Endodermal cell (in vitro differentiated cells): ENCODE results near the gene ADAMTS7. TPM values are rescaled to one million over a fixed set of nuclear protein-coding genes. Genes with fewer than 3 reads are reported as not detected.
"Not testable (repeated sequence)": the region's sequence is repeated elsewhere in the genome, so short reads cannot be mapped to it uniquely, and the experiment has no call there.

Experiments
- DNase-seq: peaks from one replicate; pipeline ENCODE4 v3.0.0-alpha.2; 2017
- H3K27ac ChIP-seq: 2 replicates; pipeline ENCODE4 v1.5.1; 2013; ENCODE audit warnings: mild to moderate bottlenecking, low read depth, low read length, moderate library complexity
- H3K27me3 ChIP-seq: 2 replicates; pipeline ENCODE4 v1.6.1; 2013; ENCODE audit warnings: mild to moderate bottlenecking, low read length, moderate library complexity; ENCODE audit not compliant: insufficient read depth, control insufficient read depth, poor library complexity, severe bottlenecking
- H3K36me3 ChIP-seq: 2 replicates; pipeline ENCODE4 v1.7.0; 2013; ENCODE audit warnings: mild to moderate bottlenecking, low read length, moderate library complexity; ENCODE audit not compliant: control insufficient read depth, insufficient read depth
- H3K4me1 ChIP-seq: one replicate; pipeline ENCODE4 v1.7.0; 2013; ENCODE audit warnings: low read length; ENCODE audit not compliant: control insufficient read depth, insufficient read depth
- H3K4me3 ChIP-seq: 2 replicates; pipeline ENCODE4 v1.5.1; 2013; ENCODE audit warnings: mild to moderate bottlenecking, low read length, moderate library complexity
- H3K9ac ChIP-seq: 2 replicates; pipeline ENCODE4 v1.6.1; 2013; ENCODE audit warnings: mild to moderate bottlenecking, low read length, moderate library complexity; ENCODE audit not compliant: poor library complexity, severe bottlenecking; ENCODE audit errors: extremely low read depth
- H3K9me3 ChIP-seq: 2 replicates; pipeline ENCODE4 v1.6.1; 2013; ENCODE audit warnings: mild to moderate bottlenecking, low read length, moderate library complexity; ENCODE audit not compliant: control insufficient read depth
- H3K27ac Mint-ChIP-seq: 2 replicates; pipeline ENCODE4 v1.8.0; 2020; ENCODE audit warnings: mixed read lengths
- H3K27me3 Mint-ChIP-seq: 2 replicates; pipeline ENCODE4 v1.8.0; 2021; ENCODE audit warnings: mild to moderate bottlenecking, mixed read lengths; ENCODE audit not compliant: insufficient read depth
- H3K36me3 Mint-ChIP-seq: 2 replicates; pipeline ENCODE4 v1.8.0; 2020; ENCODE audit warnings: low read depth, mixed read lengths
- H3K4me1 Mint-ChIP-seq: 2 replicates; pipeline ENCODE4 v1.8.0; 2020; ENCODE audit warnings: mixed read lengths
- H3K4me3 Mint-ChIP-seq: 2 replicates; pipeline ENCODE4 v1.8.0; 2020; ENCODE audit warnings: mild to moderate bottlenecking, moderate library complexity, mixed read lengths
- H3K9me3 Mint-ChIP-seq: 2 replicates; pipeline ENCODE4 v1.8.0; 2020; ENCODE audit warnings: mild to moderate bottlenecking, mixed read lengths
- WGBS, 2 experiments: methylation state at CpG; one replicate each; pipeline versions ENCODE4 v1.1.5 to v1.1.7; 2013; ENCODE audit warnings: missing lambda C conversion rate in 2 of 2, mixed read lengths in 1 of 2; ENCODE audit not compliant: insufficient coverage in 1 of 2, insufficient read length in 1 of 2; 5-methylcytosine and 5-hydroxymethylcytosine counted together
- total RNA-seq, 2 donors: library from RNA; stranded (reverse); fragmentation: NEBNext Ultra II Directional in 1 of 2; extraction: Animal tissue kit (Norgen Biotek cat#: 25700) in 1 of 2; gene quantifications; 2 replicates in 1 of 2; 3 replicates in 1 of 2; pipeline ENCODE4 v1.2.1, GENCODE V29; 2021
- TF ChIP-seq, protein P1 (sequence below): fragments of 200-600 bp; sonication (generic); conservative IDR thresholded peaks from 2 replicates; pipeline ENCODE4 v1.5.0; 2021; ENCODE audit warnings: antibody characterized with exemption, mild to moderate bottlenecking

Gene ADAMTS7
- total RNA-seq, 2 donors from 2014 or later, result 55.8 to 67.1 TPM

DNA sequence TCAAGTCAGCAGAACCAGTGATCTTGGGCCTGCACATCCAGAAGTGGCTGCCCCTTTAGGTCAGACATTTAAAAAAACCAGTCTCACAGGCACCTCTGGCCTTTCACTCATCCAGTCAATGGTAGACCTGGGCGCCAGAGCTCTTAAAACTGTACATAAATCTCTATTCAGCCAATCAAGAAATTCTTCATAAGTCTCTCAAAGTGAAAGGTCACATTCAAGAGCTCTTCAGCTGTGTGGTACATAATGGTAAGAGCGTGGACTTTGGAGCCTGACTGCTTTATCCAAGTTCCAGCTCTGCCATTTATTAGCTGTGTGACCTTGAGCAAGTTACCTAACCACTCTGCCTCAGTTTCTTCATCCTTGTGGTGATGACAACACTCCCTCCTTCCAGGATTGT is 39.1 kb upstream of the ADAMTS7 start:
- Histone ChIP-seq H3K4me1 (no peaks in the 10 kb centered on the region), H3K9ac (no peak overlapping the region), H3K36me3 (no peaks in the 10 kb centered on the region), H3K27me3 (no peaks in the 10 kb centered on the region), H3K4me3 (no peak overlapping the region), H3K9me3 (no peaks in the 10 kb centered on the region), H3K27ac (peak overlapping the region; percentile 80)
- Mint-ChIP-seq H3K9me3 (peaks cover 8% of the 10 kb centered on the region), H3K36me3 (no peaks in the 10 kb centered on the region), H3K27ac (no peak overlapping the region), H3K4me1 (peaks cover 7% of the 10 kb centered on the region), H3K4me3 (no peak overlapping the region), H3K27me3 (no peaks in the 10 kb centered on the region)
- TF ChIP-seq, protein P1, sequence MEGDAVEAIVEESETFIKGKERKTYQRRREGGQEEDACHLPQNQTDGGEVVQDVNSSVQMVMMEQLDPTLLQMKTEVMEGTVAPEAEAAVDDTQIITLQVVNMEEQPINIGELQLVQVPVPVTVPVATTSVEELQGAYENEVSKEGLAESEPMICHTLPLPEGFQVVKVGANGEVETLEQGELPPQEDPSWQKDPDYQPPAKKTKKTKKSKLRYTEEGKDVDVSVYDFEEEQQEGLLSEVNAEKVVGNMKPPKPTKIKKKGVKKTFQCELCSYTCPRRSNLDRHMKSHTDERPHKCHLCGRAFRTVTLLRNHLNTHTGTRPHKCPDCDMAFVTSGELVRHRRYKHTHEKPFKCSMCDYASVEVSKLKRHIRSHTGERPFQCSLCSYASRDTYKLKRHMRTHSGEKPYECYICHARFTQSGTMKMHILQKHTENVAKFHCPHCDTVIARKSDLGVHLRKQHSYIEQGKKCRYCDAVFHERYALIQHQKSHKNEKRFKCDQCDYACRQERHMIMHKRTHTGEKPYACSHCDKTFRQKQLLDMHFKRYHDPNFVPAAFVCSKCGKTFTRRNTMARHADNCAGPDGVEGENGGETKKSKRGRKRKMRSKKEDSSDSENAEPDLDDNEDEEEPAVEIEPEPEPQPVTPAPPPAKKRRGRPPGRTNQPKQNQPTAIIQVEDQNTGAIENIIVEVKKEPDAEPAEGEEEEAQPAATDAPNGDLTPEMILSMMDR, result no peak
- WGBS, 2 experiments, result 93 to 100% methylated on average over 1 to 2 of the region's 2 CpGs
- no peak for DNase-seq

DNA sequence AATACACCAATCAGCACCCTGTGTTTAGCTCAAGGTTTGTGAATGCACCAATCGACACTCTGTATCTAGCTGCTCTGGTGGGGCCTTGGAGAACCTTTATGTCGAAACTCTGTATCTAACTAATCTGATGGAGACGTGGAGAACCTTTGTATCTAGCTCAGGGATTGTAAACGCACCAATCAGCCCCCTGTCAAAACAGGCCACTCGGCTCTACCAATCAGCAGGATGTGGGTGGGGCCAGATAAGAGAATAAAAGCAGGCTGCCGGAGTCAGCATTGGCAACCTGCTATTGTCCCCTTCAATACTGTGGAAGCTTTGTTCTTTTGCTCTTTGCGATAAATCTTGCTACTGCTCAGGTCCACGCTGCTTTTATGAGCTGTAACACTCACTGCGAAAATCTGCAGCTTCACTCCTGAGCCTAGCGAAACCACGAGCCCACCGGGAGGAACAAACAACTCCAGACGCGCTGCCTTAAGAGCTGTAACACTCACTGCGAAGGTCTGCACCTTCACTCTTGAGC is 36.2 kb upstream of the ADAMTS7 start:
- not testable (repeated sequence) for H3K27me3 Mint-ChIP-seq, DNase-seq, H3K36me3 ChIP-seq, H3K9me3 Mint-ChIP-seq, H3K4me3 ChIP-seq, H3K27ac ChIP-seq, H3K27ac Mint-ChIP-seq, H3K4me3 Mint-ChIP-seq, H3K36me3 Mint-ChIP-seq, H3K9ac ChIP-seq, H3K4me1 Mint-ChIP-seq, H3K4me1 ChIP-seq, H3K27me3 ChIP-seq, H3K9me3 ChIP-seq
- WGBS, 2 experiments, result 89 to 90% methylated on average over 14 to 15 of the region's 15 CpGs

DNA sequence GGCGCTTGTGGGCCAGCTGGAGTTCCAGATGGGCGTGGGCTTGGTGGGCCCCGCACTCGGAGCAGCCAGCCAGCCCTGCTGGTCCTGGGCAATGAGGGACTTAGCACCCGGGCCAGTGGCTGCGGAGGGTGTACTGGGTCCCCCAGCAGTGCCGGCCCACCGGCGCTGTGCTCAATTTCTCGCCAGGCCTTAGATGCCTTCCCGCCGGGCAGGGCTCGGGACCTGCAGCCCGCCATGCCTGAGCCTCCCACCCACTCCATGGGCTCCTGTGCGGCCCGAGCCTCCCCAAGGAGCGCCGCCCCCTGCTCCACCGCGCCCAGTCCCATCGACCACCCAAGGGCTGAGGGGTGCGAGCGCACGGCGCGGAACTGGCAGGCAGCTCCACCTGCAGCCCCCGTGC is 35.6 kb upstream of the ADAMTS7 start:
- H3K4me1 Mint-ChIP-seq, H3K27ac Mint-ChIP-seq, H3K9me3 ChIP-seq, H3K36me3 Mint-ChIP-seq, DNase-seq, H3K36me3 ChIP-seq, H3K27ac ChIP-seq, H3K4me3 ChIP-seq, H3K4me1 ChIP-seq, H3K27me3 ChIP-seq, H3K27me3 Mint-ChIP-seq, H3K4me3 Mint-ChIP-seq, H3K9me3 Mint-ChIP-seq, H3K9ac ChIP-seq: not testable (repeated sequence)
- 96 to 100% methylated on average over 6 to 26 of the region's 27 CpGs for WGBS, 2 experiments

DNA sequence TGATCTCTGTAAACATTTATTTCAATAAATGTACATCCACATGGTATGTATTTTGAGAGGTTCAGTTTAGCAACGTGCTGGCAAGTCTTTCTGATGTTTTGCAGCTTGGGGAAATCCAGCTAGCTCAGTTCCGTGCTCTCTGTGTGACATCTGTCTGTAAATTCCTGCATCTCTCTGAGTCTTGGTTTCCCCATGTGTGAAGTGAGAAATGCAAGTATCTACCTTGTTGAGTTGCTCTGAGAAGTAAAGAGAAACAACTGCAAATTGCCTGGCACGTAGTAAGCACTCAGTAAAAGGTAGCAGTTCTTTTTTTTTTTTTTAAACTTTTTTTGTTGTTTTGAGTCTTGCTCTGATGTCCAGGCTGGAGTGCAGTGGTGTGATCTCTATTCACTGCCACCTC is 31.3 kb upstream of the ADAMTS7 start:
- H3K27ac ChIP-seq, result no peak overlapping the region
- H3K9ac ChIP-seq, result no peak overlapping the region
- no peaks in the 10 kb centered on the region for H3K4me1 ChIP-seq
- H3K9me3 ChIP-seq, result no peaks in the 10 kb centered on the region
- peaks cover 3% of the 10 kb centered on the region for H3K9me3 Mint-ChIP-seq
- TF ChIP-seq, protein P1, result no peak
- H3K27me3 ChIP-seq, result no peaks in the 10 kb centered on the region
- no peak overlapping the region for H3K27ac Mint-ChIP-seq
- no peaks in the 10 kb centered on the region for H3K36me3 ChIP-seq
- 90% methylated on average over 2 to 3 of the region's 3 CpGs for WGBS, 2 experiments
- no peaks in the 10 kb centered on the region for H3K27me3 Mint-ChIP-seq
- H3K4me3 Mint-ChIP-seq, result no peak overlapping the region
- H3K4me3 ChIP-seq, result no peak overlapping the region
- H3K36me3 Mint-ChIP-seq, result no peaks in the 10 kb centered on the region
- H3K4me1 Mint-ChIP-seq, result no peaks in the 10 kb centered on the region
- no peak for DNase-seq
